ENCODE data around the gene GDF7. TPM values are rescaled to one million over a fixed set of nuclear protein-coding genes. Genes with fewer than 3 reads are reported as not detected.

The GDF7 gene
- total and polyA plus RNA-seq, 2 donors (not counting 3 experiments of a cell fraction or from before 2014, with no cell fraction given), result 3.7 to 3.9 TPM

DNA sequence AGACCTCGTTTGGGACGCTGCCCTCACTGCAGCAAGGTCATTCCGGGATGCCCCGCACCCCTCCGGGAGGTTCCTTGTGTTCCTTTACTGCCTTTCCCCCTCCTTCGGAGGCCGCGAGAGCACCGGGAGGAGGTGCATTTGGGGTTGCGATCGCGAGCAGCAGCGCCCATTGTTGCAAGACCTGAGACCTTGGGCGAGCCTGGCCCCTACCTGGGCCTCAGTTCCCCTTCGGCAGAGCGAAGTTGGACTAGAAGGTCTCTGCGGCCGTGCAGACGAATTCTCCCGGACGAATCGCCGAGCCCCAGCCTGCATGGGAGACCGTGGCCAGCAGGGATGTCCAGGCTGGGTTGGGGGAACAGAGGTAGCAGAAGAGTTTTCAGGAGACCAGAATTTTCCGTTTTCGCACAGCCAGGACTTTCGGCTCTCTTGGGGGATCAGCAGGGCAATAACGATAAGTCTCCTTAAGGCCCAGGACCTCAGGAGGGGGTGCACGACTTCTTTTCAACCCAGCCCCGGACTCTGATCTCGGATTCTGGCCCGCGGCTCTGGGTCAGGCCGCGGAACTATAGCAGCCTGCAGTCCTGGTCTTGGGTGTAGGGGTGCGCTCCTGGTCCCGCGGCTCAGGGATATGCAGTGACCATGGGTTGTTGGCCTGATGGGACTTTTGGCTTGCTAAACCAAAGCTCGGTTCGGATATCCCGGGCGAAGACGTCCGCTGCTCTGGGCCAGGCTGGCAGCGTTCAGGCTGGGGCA lies 2.8 kb downstream of the GDF7 start:
- ChIA-PET POLR2A (no interaction called here), CTCF (interaction anchor here (0.6 to 1.7 kb wide), 3 partner anchors 7 to 85 kb away, joined by 3 to 8 read pairs (median 4); no protein-coding TSS in a partner anchor)
- Histone ChIP-seq H3K9me1 (replicated peaks; ENCODE audit: control insufficient read depth, extremely low read depth, insufficient read depth, low read length) (no peaks in the 10 kb centered on the region), H2AFZ (ENCODE audit: low read depth, low read length) (no peak overlapping the region), H3K9ac (replicated peaks; ENCODE audit: extremely low read depth, insufficient read depth, low read length) (no peak overlapping the region), H3K4me3 (replicated peaks in 1 of 3; ENCODE audit: insufficient read depth in 1 of 3, low read depth in 1 of 3, low read length in 3 of 3) (no peak overlapping the region), H3K4me2 (ENCODE audit: insufficient read depth, low read length) (no peak overlapping the region), H3K27me3 (ENCODE audit: control insufficient read depth in 2 of 2, insufficient read depth in 2 of 2, low read length in 2 of 2) (peaks cover 35 to 56% of the 10 kb centered on the region in 2 experiments), H3K9me3 (replicated peaks; ENCODE audit: control insufficient read depth, insufficient read depth, low read length) (no peaks in the 10 kb centered on the region), H3K4me1 (ENCODE audit: control insufficient read depth, extremely low read depth, insufficient read depth, low read length) (peaks cover 24% of the 10 kb centered on the region), H3K79me2 (ENCODE audit: control insufficient read depth, insufficient read depth, low read length) (no peaks in the 10 kb centered on the region), H4K20me1 (replicated peaks; ENCODE audit: control insufficient read depth, extremely low read depth, insufficient read depth, low read length) (no peaks in the 10 kb centered on the region), H3K36me3 (ENCODE audit: control insufficient read depth in 2 of 2, extremely low read depth in 1 of 2, insufficient read depth in 2 of 2, low read length in 2 of 2) (peaks cover 0 to 2% of the 10 kb centered on the region in 2 experiments), H3K27ac (ENCODE audit: insufficient read depth, low read depth, low read length) (no peak overlapping the region)
- no TSS peak for BruUV-seq (replicated peaks)
- no peak for FAIRE-seq
- dilution Hi-C loops (cut with MboI; ENCODE audit: extremely low pct_ligation_motif_present, low sequenced_read_pairs), result no loop called here
- intact Hi-C loops (cut with micrococcal nuclease), result loop anchor here (5.0 kb wide), 2 partner anchors 78 to 648 kb away; no protein-coding TSS in a partner anchor
- TF ChIP-seq MAX (IDR thresholded peaks at IDR 0.05; ENCODE audit: insufficient read depth, insufficient read length) (no peak), EZH2 (IDR thresholded peaks at IDR 0.05; ENCODE audit: borderline replicate concordance, low read depth, low read length, severe bottlenecking) (peak; percentile 25)
- no peak for DNase-seq (ENCODE audit: low read depth, low spot score)

DNA sequence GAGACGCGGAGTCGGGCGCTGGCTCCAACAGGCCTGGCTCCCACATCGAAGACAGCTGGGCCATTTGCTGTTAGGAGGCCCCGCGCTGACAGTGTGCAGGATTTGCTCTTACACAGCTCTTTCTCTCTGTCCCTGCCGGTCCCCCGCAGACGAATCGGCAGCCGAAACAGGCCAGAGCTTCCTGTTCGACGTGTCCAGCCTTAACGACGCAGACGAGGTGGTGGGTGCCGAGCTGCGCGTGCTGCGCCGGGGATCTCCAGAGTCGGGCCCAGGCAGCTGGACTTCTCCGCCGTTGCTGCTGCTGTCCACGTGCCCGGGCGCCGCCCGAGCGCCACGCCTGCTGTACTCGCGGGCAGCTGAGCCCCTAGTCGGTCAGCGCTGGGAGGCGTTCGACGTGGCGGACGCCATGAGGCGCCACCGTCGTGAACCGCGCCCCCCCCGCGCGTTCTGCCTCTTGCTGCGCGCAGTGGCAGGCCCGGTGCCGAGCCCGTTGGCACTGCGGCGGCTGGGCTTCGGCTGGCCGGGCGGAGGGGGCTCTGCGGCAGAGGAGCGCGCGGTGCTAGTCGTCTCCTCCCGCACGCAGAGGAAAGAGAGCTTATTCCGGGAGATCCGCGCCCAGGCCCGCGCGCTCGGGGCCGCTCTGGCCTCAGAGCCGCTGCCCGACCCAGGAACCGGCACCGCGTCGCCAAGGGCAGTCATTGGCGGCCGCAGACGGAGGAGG lies 3.5 kb downstream of the GDF7 start:
- H3K9me3 ChIP-seq (replicated peaks; ENCODE audit: control insufficient read depth, insufficient read depth, low read length), result no peaks in the 10 kb centered on the region
- DNase-seq (ENCODE audit: low read depth, low spot score) (no peak), FAIRE-seq (no peak)
- TF ChIP-seq GATA2 (IDR thresholded peaks at IDR 0.05; ENCODE audit: insufficient read depth, insufficient read length, low read depth, low read length) (no peak), POLR2A (IDR thresholded peaks at IDR 0.05; ENCODE audit: low read depth, low read length) (no peak), JUN (IDR thresholded peaks at IDR 0.05; ENCODE audit: borderline replicate concordance, insufficient read depth, insufficient read length, low read depth) (no peak), POLR2AphosphoS5 (IDR thresholded peaks at IDR 0.05; ENCODE audit: insufficient read depth, low read depth, low read length) (no peak), MAX (IDR thresholded peaks at IDR 0.05; ENCODE audit: insufficient read depth, insufficient read length) (no peak), MYC (IDR thresholded peaks at IDR 0.05; ENCODE audit: low read depth, low read length) (no peak), EZH2 (IDR thresholded peaks at IDR 0.05; ENCODE audit: borderline replicate concordance, low read depth, low read length, severe bottlenecking) (peak; percentile 75), FOS (IDR thresholded peaks at IDR 0.05; ENCODE audit: borderline replicate concordance, insufficient read depth, low read length) (no peak)
- peaks cover 30% of the 10 kb centered on the region for H3K4me1 ChIP-seq (ENCODE audit: control insufficient read depth, extremely low read depth, insufficient read depth, low read length)
- H4K20me1 ChIP-seq (replicated peaks; ENCODE audit: control insufficient read depth, extremely low read depth, insufficient read depth, low read length), result no peaks in the 10 kb centered on the region
- dilution Hi-C loops (cut with MboI; ENCODE audit: extremely low pct_ligation_motif_present, low sequenced_read_pairs), result no loop called here
- BruUV-seq (replicated peaks), result no TSS peak
- H3K27me3 ChIP-seq (ENCODE audit: control insufficient read depth in 2 of 2, insufficient read depth in 2 of 2, low read length in 2 of 2), result peaks cover 28 to 49% of the 10 kb centered on the region in 2 experiments
- CTCF ChIA-PET, result interaction anchor here (0.6 to 1.7 kb wide), 3 partner anchors 8 to 84 kb away, joined by 3 to 8 read pairs (median 4); no protein-coding TSS in a partner anchor
- H3K36me3 ChIP-seq (ENCODE audit: control insufficient read depth in 2 of 2, extremely low read depth in 1 of 2, insufficient read depth in 2 of 2, low read length in 2 of 2), result peaks cover 0 to 2% of the 10 kb centered on the region in 2 experiments
- H3K4me2 ChIP-seq (ENCODE audit: insufficient read depth, low read length), result no peak overlapping the region
- no peak overlapping the region for H2AFZ ChIP-seq (ENCODE audit: low read depth, low read length)
- H3K79me2 ChIP-seq (ENCODE audit: control insufficient read depth, insufficient read depth, low read length), result no peaks in the 10 kb centered on the region
- intact Hi-C loops (cut with micrococcal nuclease), result no loop called here
- H3K27ac ChIP-seq (ENCODE audit: insufficient read depth, low read depth, low read length), result no peak overlapping the region
- no peak overlapping the region for H3K4me3 ChIP-seq (replicated peaks in 1 of 3; ENCODE audit: insufficient read depth in 1 of 3, low read depth in 1 of 3, low read length in 3 of 3)
- H3K9ac ChIP-seq (replicated peaks; ENCODE audit: extremely low read depth, insufficient read depth, low read length), result no peak overlapping the region
- POLR2A ChIA-PET, result no interaction called here
- no peaks in the 10 kb centered on the region for H3K9me1 ChIP-seq (replicated peaks; ENCODE audit: control insufficient read depth, extremely low read depth, insufficient read depth, low read length)
